HG02798 (cell line): ENCODE data around the gene FGFR4.

Experiments used
- ATAC-seq: cut with Tn5 transposase; IDR thresholded peaks from one replicate; pipeline ENCODE4 v1.9.1; 2021; ENCODE audit warnings: mild to moderate bottlenecking; ENCODE audit not compliant: unreplicated experiment, poor library complexity

FGFR4 gene

DNA sequence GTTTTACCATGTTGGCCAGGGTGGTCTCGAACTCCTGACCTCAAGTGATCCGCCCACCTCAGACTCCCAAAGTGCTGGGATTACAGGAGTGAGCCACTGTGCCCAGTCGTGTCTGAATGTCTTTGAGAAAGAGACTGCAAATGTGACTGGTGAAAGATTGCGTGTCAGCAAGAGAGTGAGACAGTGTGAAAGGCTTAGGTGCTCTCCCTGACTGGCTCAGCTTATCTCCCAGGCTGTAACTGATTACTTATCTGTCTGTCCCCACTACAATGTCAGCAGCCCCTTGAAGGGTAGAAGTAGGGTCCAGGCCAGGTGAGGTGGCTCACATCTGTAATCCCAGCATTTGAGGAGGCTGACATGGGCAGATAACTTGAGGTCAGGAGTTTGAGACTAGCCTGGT, 3.4 kb upstream of the FGFR4 start:
- ATAC-seq = no peak

DNA sequence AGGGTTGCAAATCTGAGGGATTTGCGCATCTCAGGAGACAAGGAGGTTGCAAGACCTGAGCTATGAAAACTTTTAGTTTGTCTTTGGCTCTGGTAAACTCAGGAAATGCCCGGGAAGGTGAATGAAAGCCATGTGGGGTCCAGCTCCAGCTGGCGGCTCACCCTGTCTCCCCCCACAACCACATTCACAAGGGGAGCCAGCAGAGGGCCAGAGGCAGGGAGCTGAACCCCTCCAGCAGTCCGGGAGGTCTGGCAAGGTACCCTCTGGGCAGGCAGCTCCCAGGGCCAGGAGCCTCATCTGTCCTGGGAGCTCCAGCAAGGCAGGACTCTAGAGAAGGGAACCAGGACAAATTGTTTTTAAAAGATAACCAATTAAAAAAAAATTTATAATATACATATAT, 2.5 kb upstream of the FGFR4 start:
- ATAC-seq = no peak

DNA sequence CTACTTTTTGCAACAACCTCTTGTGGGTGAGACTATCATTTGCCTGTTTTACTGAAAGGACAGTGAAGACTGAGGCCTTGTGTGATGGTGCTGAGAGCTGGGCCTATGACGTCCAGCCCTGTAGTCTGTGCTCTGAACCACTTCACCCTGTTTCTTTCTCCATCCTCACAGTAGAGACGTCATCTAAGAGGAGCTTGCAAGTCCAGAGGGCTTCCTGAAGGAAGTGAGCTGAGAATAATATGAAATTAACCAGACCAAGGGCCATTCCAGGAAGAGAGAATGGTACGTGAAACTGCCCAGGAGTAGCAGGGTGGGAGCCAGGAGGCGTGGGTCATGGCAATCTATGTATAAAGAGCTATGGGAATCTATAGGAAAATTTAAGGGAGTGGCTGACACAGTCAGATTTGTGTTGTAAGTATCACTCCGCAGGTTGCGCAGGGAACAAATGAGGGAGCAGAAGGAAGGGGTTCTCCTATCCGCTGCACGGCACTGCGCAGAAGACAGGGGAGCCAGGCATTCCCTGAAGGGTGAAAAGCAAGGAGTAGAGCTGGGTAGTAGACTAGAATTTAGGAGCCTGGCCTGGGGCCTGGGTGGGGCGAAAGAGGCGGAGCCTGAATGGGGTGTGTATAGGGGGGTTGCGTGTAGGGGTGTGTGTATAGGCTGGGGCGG, 596 bp upstream of the FGFR4 start:
- no peak for ATAC-seq

DNA sequence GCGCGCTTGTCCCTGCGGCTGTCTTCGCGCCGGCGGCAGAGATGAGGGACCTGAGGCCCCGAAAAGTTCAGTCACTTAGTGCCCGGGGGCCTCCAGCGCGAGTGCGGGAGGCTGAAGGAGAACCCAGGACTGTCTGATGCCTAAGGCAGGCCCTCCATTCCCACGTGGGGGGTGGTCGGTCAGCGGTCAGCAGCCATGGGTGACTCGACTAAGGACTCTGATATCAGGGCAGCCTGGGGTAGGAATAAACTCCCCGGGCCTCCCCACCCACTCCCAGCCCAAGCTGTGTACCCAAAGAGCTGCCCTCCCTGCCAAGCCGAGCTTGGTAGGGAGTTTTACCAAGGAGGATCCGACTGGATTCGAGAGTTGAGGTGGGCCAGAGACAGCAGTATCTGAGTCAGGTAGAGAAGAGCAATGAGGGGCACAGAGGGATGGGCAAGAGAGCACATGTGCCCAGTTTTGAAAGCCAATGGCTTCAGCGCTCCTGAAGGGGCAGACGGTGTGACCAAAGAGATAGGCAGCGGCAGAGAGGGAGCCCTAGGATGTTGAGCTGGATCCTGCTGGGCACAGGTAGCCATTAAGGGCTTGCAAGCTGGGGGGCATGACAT, 787 bp downstream of the FGFR4 start:
- ATAC-seq = no peak

DNA sequence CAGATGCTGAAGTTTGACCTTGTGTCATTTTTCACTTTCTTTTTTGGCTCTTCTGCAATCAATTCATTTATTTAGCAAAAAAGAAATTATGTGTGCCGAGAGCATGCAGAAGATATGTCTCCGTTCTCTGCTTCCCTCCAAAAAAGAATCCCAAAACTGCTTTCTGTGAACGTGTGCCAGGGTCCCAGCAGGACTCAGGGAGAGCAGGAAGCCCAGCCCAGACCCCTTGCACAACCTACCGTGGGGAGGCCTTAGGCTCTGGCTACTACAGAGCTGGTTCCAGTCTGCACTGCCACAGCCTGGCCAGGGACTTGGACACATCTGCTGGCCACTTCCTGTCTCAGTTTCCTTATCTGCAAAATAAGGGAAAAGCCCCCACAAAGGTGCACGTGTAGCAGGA, 2.4 kb downstream of the FGFR4 start:
- ATAC-seq = no peak

DNA sequence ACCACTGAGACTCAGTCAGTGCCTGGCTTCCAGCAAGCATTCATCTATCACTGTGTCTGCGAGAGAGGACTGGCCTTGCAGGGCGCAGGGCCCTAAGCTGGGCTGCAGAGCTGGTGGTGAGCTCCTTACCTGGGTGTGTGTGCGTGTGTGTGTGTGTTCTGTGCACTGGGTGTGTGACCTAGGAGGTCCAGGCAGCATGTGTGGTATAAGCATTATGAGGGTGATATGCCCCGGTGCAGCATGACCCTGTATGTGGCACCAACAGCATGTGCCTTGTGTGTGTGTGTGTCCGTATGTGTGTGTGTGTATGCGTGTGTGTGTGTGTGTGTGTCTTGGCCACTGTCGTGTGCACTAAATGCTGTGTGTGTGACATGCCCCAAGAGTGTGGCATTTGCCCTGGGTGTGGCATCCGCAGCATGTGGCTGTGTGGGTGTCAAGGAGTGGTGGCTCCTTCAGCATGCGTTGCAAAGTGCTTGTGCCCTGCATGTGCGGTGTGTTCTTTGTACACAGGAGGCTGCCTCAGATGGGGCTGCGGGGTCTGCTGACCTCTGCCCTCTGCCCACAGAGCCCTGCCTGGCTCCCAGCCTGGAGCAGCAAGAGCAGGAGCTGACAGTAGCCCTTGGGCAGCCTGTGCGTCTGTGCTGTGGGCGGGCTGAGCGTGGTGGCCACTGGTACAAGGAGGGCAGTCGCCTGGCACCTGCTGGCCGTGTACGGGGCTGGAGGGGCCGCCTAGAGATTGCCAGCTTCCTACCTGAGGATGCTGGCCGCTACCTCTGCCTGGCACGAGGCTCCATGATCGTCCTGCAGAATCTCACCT, 3.3 kb downstream of the FGFR4 start:
- ATAC-seq = no peak

DNA sequence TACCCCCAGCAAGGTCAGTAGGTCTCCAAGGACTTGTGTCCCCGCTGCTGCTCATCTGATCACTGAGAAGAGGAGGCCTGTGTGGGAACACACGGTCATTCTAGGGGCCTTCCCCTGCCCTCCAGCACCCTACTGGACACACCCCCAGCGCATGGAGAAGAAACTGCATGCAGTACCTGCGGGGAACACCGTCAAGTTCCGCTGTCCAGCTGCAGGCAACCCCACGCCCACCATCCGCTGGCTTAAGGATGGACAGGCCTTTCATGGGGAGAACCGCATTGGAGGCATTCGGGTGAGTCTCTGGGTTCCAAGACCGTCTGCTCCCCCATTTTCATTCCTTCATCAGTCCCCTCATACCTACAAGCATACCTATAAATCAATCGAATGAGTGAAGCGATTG, 4.1 kb downstream of the FGFR4 start:
- no peak for ATAC-seq

DNA sequence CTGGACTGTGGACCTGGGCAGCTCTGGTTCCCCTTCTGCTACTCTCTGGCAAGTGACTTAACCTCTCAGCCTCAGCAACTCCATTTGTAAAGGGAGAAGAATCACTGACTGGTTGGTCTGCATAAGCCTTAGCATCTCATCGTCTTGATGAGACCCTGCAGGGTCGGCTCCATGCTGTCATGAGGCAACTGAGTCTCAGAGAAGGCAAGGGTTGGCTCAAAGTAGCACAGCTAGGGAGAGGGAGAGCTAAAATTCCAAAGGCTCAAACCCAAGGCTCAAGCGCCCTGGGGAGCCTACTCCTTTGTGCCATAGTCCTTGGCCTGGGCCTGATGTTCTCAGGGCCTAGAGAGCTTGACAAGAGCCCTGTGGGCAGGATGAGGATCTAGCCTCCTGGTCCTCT, 4.5 kb downstream of the FGFR4 start:
- ATAC-seq = no peak

DNA sequence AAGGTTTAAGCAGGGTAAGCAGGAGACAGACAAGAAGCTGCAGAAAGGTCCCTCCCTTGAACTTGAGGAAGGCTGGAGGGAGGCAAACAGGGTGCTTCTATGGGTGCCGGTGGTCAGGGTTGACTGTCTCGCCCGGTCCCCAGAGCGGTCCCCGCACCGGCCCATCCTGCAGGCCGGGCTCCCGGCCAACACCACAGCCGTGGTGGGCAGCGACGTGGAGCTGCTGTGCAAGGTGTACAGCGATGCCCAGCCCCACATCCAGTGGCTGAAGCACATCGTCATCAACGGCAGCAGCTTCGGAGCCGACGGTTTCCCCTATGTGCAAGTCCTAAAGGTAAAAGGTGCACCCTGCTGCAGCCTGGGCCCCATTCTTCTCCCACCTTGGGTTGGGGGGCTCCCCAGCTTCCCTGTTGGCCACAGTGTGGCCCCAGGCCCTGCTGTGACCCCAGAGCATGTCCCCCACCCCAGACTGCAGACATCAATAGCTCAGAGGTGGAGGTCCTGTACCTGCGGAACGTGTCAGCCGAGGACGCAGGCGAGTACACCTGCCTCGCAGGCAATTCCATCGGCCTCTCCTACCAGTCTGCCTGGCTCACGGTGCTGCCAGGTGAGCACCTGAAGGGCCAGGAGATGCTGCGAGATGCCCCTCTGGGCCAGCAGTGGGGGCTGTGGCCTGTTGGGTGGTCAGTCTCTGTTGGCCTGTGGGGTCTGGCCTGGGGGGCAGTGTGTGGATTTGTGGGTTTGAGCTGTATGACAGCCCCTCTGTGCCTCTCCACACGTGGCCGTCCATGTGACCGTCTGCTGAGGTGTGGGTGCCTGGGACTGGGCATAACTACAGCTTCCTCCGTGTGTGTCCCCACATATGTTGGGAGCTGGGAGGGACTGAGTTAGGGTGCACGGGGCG, 5.7 kb downstream of the FGFR4 start:
- no peak for ATAC-seq

DNA sequence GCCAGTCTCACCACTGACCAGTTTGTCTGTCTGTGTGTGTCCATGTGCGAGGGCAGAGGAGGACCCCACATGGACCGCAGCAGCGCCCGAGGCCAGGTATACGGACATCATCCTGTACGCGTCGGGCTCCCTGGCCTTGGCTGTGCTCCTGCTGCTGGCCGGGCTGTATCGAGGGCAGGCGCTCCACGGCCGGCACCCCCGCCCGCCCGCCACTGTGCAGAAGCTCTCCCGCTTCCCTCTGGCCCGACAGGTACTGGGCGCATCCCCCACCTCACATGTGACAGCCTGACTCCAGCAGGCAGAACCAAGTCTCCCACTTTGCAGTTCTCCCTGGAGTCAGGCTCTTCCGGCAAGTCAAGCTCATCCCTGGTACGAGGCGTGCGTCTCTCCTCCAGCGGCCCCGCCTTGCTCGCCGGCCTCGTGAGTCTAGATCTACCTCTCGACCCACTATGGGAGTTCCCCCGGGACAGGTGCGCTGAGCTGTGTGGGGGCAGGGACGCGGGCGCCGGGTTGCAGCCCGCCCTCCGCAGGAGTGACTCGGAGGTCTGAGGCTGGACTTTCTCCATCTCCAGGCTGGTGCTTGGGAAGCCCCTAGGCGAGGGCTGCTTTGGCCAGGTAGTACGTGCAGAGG, 6.5 kb downstream of the FGFR4 start:
- no peak for ATAC-seq

DNA sequence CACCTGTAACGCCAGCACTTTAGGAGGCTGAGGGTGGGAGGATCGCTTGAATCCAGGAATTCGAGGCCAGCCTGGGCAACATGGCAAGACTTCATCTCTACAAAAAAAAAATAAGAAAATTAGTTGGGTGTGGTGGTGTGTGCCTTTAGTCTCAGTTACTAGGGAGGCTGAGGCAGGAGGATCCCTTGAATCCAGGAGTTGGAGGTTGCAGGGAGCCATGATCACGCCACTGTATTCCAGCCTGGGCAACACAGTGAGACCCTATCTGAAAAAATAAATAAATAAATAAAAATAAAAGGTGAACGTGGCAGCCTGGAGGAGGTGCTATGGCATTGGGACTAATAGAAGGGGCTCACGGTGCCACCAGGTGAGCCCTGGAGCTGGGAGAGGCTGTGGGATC, 7.1 kb downstream of the FGFR4 start:
- ATAC-seq = no peak

DNA sequence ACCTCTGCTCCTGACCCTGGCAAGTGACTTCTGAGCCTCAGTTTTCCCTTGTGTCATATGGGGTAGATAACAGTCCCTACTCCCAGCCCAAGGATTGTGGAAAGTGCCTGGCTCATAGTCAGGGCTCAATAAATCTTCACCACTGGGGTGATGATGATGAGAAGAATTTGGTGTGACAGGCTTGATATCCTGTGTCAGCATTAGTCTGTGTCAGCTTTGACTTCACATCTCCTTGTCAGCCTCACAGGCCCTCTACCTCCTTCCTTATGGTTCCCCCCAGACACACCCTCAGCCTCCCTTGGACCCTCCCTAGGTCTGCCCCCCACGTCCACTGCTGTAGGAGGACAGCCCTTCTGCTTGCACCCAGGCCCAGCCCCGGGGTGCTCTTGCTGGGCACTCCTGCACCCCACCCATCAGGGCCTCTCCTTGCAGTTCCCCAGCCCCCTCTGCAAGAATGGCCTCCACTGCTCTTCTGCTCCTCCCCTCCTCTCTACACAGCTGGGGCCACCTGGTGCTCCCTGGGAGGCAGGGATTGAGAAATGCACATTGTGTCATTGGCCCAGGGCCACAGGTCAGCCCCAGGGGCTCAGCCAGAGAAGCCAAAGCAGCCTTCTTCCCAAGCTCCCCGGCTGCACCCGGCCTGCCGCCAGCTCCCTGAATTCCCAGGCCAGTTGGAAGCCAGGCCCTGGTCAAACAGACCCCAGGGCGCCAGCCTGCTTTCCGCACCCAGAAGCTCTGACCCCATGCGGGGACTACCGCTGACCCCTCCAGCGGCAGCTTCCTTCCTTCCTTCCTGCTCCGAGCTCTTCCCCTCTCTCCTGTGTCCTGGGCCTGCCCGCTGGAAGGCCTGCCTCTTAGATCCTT, 7.7 kb downstream of the FGFR4 start:
- no peak for ATAC-seq

DNA sequence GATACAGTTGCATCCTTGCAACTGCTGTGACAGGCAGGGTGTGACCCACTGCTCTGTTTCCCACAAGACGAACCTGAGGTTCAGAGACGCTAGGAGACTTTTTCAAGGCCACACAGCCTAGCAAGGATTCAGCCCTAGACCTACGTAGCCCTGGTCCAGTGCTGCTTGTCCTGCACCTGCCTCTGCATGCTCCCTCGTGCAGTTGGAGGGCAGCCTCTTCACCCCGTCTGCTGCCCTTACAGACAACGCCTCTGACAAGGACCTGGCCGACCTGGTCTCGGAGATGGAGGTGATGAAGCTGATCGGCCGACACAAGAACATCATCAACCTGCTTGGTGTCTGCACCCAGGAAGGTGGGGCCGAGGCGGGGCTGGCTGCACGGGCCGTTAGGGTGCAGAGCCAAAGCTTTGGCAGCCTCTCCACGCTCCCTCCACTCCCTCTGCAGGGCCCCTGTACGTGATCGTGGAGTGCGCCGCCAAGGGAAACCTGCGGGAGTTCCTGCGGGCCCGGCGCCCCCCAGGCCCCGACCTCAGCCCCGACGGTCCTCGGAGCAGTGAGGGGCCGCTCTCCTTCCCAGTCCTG, 8.5 kb downstream of the FGFR4 start:
- no peak for ATAC-seq

DNA sequence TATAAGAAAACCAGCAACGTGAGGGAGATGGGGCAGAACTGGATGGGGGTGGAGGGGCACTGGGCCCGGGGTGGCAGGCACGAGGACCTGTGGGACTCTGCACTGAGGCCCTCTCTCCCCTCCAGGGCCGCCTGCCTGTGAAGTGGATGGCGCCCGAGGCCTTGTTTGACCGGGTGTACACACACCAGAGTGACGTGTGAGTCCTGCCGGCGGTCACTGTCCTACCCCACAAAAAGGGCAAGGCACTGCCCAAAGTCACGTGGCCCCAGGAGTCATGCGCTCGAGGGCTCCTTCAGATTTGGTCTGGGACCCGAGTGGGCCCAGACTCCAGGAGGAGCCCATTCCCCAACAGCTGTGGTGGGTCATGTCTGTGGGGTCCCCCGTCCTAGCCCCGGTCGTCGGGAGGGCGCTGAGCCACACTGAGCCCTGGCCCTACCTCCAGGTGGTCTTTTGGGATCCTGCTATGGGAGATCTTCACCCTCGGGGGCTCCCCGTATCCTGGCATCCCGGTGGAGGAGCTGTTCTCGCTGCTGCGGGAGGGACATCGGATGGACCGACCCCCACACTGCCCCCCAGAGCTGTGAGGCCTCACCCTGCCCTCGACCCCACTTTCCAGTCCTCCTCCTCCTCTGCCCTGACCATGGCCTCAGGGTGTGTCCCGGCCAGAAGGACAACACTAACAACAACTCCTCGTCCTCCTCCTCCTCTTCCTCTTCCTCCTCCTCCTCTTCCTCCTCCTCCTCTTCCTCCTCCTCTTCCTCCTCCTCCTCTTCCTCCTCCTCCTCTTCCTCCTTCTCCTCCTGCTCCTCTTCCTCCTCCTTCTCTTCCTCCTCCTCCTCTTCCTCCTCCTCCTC, 9.7 kb downstream of the FGFR4 start:
- no peak for ATAC-seq

DNA sequence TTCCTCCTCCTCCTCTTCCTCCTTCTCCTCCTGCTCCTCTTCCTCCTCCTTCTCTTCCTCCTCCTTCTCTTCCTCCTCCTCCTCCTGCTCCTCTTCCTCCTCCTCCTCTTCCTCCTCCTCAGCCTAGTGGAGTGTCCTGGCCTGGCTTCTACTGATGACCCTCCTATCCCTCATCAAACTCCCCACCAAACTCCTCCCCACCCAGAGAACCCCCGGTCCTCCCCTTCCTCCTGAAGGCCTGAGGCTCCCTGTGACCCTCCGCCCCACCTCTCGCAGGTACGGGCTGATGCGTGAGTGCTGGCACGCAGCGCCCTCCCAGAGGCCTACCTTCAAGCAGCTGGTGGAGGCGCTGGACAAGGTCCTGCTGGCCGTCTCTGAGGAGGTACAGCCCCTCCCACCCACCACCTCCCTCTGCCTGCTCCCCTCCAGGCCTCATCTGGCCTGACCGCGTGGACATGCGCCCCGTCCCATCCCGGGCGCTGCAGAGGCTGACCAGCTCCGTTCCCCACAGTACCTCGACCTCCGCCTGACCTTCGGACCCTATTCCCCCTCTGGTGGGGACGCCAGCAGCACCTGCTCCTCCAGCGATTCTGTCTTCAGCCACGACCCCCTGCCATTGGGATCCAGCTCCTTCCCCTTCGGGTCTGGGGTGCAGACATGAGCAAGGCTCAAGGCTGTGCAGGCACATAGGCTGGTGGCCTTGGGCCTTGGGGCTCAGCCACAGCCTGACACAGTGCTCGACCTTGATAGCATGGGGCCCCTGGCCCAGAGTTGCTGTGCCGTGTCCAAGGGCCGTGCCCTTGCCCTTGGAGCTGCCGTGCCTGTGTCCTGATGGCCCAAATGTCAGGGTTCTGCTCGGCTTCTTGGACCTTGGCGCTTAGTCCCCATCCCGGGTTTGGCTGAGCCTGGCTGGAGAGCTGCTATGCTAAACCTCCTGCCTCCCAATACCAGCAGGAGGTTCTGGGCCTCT, 10.6 kb downstream of the FGFR4 start:
- ATAC-seq = no peak

DNA sequence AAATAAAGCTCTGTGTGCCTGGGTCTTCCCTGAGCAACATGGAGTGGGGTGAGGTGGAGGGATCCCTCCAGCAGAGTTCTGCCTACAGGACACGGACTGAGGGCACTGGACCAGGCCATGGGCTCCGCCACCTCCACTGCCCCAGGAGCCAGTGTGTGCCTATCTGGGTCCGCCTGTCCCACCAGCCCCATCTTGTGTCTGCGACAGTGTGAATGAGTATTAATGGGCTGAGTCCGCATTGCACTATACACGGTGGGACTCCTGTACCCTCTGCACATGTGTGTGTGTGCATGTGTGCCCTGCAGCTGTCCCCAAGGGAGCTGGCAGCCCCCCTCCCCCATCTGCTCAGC, 11.4 kb downstream of the FGFR4 start:
- no peak for ATAC-seq
